SK-N-SH (cell line): ENCODE data around the gene COA6. TPM values are rescaled to one million over a fixed set of nuclear protein-coding genes. Genes with fewer than 3 reads are reported as not detected.

ENCODE experiments used
- CTCF ChIA-PET: fragments of 300-600, 350-600 bp; formaldehyde crosslinking; extraction: SDS; loops from one replicate; lab custom pipeline; 2021; lab: Yijun Ruan, JAX
- POLR2A ChIA-PET: fragments of 350-600 bp; sonication (Branson Sonifier 250); formaldehyde crosslinking; extraction: SDS; loops from one replicate; lab custom pipeline; 2020; ENCODE audit warnings: antibody characterized with exemption, inconsistent platforms; lab: Yijun Ruan, JAX
- DNase-seq: peaks from one replicate; pipeline ENCODE4 v3.0.0; 2012
- H2AFZ ChIP-seq: fragments of 200-600 bp; sonication (generic); 2 replicates; pipeline ENCODE4 v1.8.1; 2016; ENCODE audit warnings: antibody characterized with exemption, mild to moderate bottlenecking, low read depth
- H3F3A ChIP-seq: fragments of 200-600 bp; sonication (generic); replicated peaks from 2 replicates; pipeline ENCODE3; 2016; ENCODE audit warnings: antibody characterized with exemption, mild to moderate bottlenecking; ENCODE audit not compliant: insufficient read depth
- H3K27ac ChIP-seq, 2 experiments: fragments of 200-500 bp in 1 of 2; fragments of 200-600 bp in 1 of 2; sonication (Bioruptor generic) in 1 of 2; sonication (generic), shearing (Covaris generic) in 1 of 2; 2 replicates each; pipeline versions ENCODE4 v1.5.1 to v1.6.1; 2014 to 2016; ENCODE audit warnings: low read depth in 2 of 2, inconsistent platforms in 1 of 2, low read length in 1 of 2, mild to moderate bottlenecking in 1 of 2, mixed read lengths in 1 of 2
- H3K27me3 ChIP-seq: fragments of 200-600 bp; sonication (generic), shearing (Covaris generic); 2 replicates; pipeline ENCODE4 v1.6.1; 2016; ENCODE audit warnings: mixed run types; ENCODE audit not compliant: insufficient read depth
- H3K36me3 ChIP-seq, 2 experiments: fragments of 200-500 bp in 1 of 2; fragments of 200-600 bp in 1 of 2; sonication (Bioruptor generic) in 1 of 2; sonication (generic) in 1 of 2; replicated peaks in 1 of 2; 2 replicates each; pipeline versions ENCODE3 to v1.5.1; 2014 to 2016; ENCODE audit warnings: low read length in 1 of 2, mild to moderate bottlenecking in 1 of 2; ENCODE audit not compliant: insufficient read depth in 2 of 2, control insufficient read depth in 1 of 2
- H3K4me1 ChIP-seq, 2 experiments: fragments of 200-500 bp in 1 of 2; fragments of 200-600 bp in 1 of 2; sonication (Bioruptor generic) in 1 of 2; sonication (generic), shearing (Covaris generic) in 1 of 2; 2 replicates each; pipeline versions ENCODE4 v1.5.1 to v1.6.1; 2014 to 2016; ENCODE audit warnings: low read depth in 1 of 2, low read length in 1 of 2, mixed run types in 1 of 2; ENCODE audit not compliant: insufficient read depth in 2 of 2, control insufficient read depth in 1 of 2
- H3K4me2 ChIP-seq: fragments of 200-600 bp; sonication (generic), shearing (Covaris generic); 2 replicates; pipeline ENCODE4 v1.6.1; 2017; ENCODE audit warnings: mixed run types
- H3K4me3 ChIP-seq, 2 experiments: fragments of 200-500 bp in 1 of 2; fragments of 200-600 bp in 1 of 2; sonication (Bioruptor generic) in 1 of 2; sonication (generic), shearing (Covaris generic) in 1 of 2; 2 replicates each; pipeline versions ENCODE4 v1.5.1 to v1.8.1; 2014 to 2016; ENCODE audit warnings: low read depth in 2 of 2, inconsistent platforms in 1 of 2, low read length in 1 of 2, mild to moderate bottlenecking in 1 of 2, mixed read lengths in 1 of 2, moderate library complexity in 1 of 2
- H3K79me2 ChIP-seq: fragments of 200-600 bp; sonication (generic); 2 replicates; pipeline ENCODE4 v1.8.1; 2017; ENCODE audit warnings: mild to moderate bottlenecking; ENCODE audit not compliant: insufficient read depth
- H3K9ac ChIP-seq: fragments of 200-600 bp; sonication (generic); 2 replicates; pipeline ENCODE4 v1.6.1; 2017; ENCODE audit warnings: mixed run types
- H3K9me2 ChIP-seq: fragments of 200-600 bp; sonication (generic); 2 replicates; pipeline ENCODE4 v1.6.1; 2017; ENCODE audit warnings: mixed run types
- H3K9me3 ChIP-seq: fragments of 200-600 bp; sonication (generic); 2 replicates; pipeline ENCODE4 v1.6.1; 2017; ENCODE audit warnings: mixed run types, mild to moderate bottlenecking, moderate library complexity
- H4K20me1 ChIP-seq: fragments of 200-600 bp; sonication (generic); 2 replicates; pipeline ENCODE4 v1.6.1; 2017; ENCODE audit warnings: mild to moderate bottlenecking, mixed run types; ENCODE audit not compliant: insufficient read depth
- CHD2 ChIP-seq: fragments of 150-350 bp; IDR thresholded peaks from 2 replicates; pipeline ENCODE4 v1.6.1; 2018; ENCODE audit warnings: low read length; ENCODE audit not compliant: partially characterized antibody
- ELF1 ChIP-seq: IDR thresholded peaks from 2 replicates; pipeline ENCODE4 v1.4.0; 2012
- EP300 ChIP-seq, 2 experiments: IDR thresholded peaks; 2 replicates each; pipeline versions ENCODE4 v1.4.0 to v1.6.1; 2012; ENCODE audit warnings: borderline replicate concordance in 1 of 2, low read depth in 1 of 2, low read length in 1 of 2
- EZH2phosphoT487 ChIP-seq: fragments of 200-600 bp; sonication (generic); IDR thresholded peaks from 2 replicates; pipeline ENCODE4 v1.6.1; 2017; ENCODE audit warnings: low read depth, mixed run types, mild to moderate bottlenecking, antibody characterized with exemption, moderate library complexity, borderline replicate concordance
- FOSL2 ChIP-seq: IDR thresholded peaks from 2 replicates; pipeline ENCODE4 v1.4.0; 2012; ENCODE audit warnings: low read depth, mild to moderate bottlenecking, moderate library complexity, borderline replicate concordance
- FOXM1 ChIP-seq: IDR thresholded peaks from 2 replicates; pipeline ENCODE4 v1.4.0; 2012; ENCODE audit warnings: low read depth, mild to moderate bottlenecking
- IRF3 ChIP-seq: fragments of 150-350 bp; IDR thresholded peaks from 2 replicates; pipeline ENCODE4 v1.6.1; 2016; ENCODE audit warnings: mild to moderate bottlenecking, low read depth, low read length
- JUND ChIP-seq: IDR thresholded peaks from 2 replicates; pipeline ENCODE4 v1.4.0; 2012
- MAX ChIP-seq: IDR thresholded peaks from 2 replicates; pipeline ENCODE4 v1.4.0; 2012; ENCODE audit warnings: low read depth
- MEF2A ChIP-seq: IDR thresholded peaks from 2 replicates; pipeline ENCODE4 v1.4.0; 2012; ENCODE audit warnings: low read depth, borderline replicate concordance
- MXI1 ChIP-seq: IDR thresholded peaks from 2 replicates; pipeline ENCODE4 v1.6.1; 2012; ENCODE audit warnings: mild to moderate bottlenecking, low read depth, low read length, improper control_type of control experiment
- NFIC ChIP-seq: IDR thresholded peaks from 2 replicates; pipeline ENCODE4 v1.4.0; 2012; ENCODE audit warnings: borderline replicate concordance
- NRF1 ChIP-seq: IDR thresholded peaks from 2 replicates; pipeline ENCODE4 v1.6.1; 2012; ENCODE audit warnings: low read depth, mild to moderate bottlenecking, low read length
- POLR2AphosphoS5 ChIP-seq: IDR thresholded peaks from 2 replicates; pipeline ENCODE4 v1.6.1; 2012; ENCODE audit warnings: low read depth, low read length
- RCOR1 ChIP-seq: fragments of 150-350 bp; IDR thresholded peaks from 2 replicates; pipeline ENCODE4 v1.6.1; 2017; ENCODE audit warnings: antibody characterized with exemption, low read length
- RFX5 ChIP-seq: IDR thresholded peaks from 2 replicates; pipeline ENCODE4 v1.6.1; 2012; ENCODE audit warnings: mild to moderate bottlenecking, improper control_type of control experiment, low read length
- RXRA ChIP-seq: IDR thresholded peaks from 2 replicates; pipeline ENCODE4 v1.4.0; 2012; ENCODE audit warnings: low read depth, mild to moderate bottlenecking, borderline replicate concordance
- SIN3A ChIP-seq: IDR thresholded peaks from 2 replicates; pipeline ENCODE4 v1.6.1; 2012; ENCODE audit warnings: low read depth, mild to moderate bottlenecking, low read length, moderate library complexity, borderline replicate concordance
- TAF1 ChIP-seq: IDR thresholded peaks from 2 replicates; pipeline ENCODE4 v1.6.1; 2012; ENCODE audit warnings: low read depth, mild to moderate bottlenecking, low read length, moderate library complexity, borderline replicate concordance
- TCF12 ChIP-seq: IDR thresholded peaks from 2 replicates; pipeline ENCODE4 v1.4.0; 2012
- TEAD4 ChIP-seq: IDR thresholded peaks from 2 replicates; pipeline ENCODE4 v1.4.0; 2012; ENCODE audit warnings: mild to moderate bottlenecking, borderline replicate concordance; ENCODE audit not compliant: insufficient read depth
- USF1 ChIP-seq: IDR thresholded peaks from 2 replicates; pipeline ENCODE4 v1.4.0; 2012; ENCODE audit warnings: low read depth, borderline replicate concordance
- YY1 ChIP-seq: IDR thresholded peaks from 2 replicates; pipeline ENCODE4 v1.4.0; 2012; ENCODE audit warnings: low read depth, mild to moderate bottlenecking
- WGBS: methylation state at CpG from one replicate; pipeline ENCODE4 v1.1.6; 2017; ENCODE audit warnings: low lambda C conversion rate; 5-methylcytosine and 5-hydroxymethylcytosine counted together
- polyA plus RNA-seq, 3 experiments: library from polyadenylated mRNA; depleted of rRNA; stranded (reverse); fragments of >200 nt; gene quantifications; 2 replicates each; pipeline ENCODE4 v1.2.3, GENCODE V29; 2012

Gene COA6
- polyA plus RNA-seq, 1 of the 3 experiments (the other 2 are of a cell fraction), result 42.2 TPM

GRCh38 chr1:234386122-234386521, 12.9 kb downstream of the COA6 start:
- Histone ChIP-seq H2AFZ (no peak overlapping the region), H3K9me2 (no peaks in the 10 kb centered on the region), H3K9ac (no peak overlapping the region), H3K4me2 (no peak overlapping the region)
- TF ChIP-seq FOSL2, result no peak
- no peak for TF ChIP-seq RXRA
- no peak for TF ChIP-seq RCOR1
- TF ChIP-seq ELF1, result no peak
- TF ChIP-seq TAF1, result no peak
- no peak for TF ChIP-seq USF1
- TF ChIP-seq MEF2A, result no peak
- TF ChIP-seq NRF1, result no peak
- TF ChIP-seq NFIC, result no peak
- TF ChIP-seq, all 33 proteins: peak for 0
- peaks cover 13 to 36% of the 10 kb centered on the region in 2 experiments for H3K36me3 ChIP-seq
- over 99% methylated on average over 6 of the region's 6 CpGs for WGBS
- H3F3A ChIP-seq, result peaks cover 8% of the 10 kb centered on the region
- ChIA-PET POLR2A (no interaction called here), CTCF (no interaction called here)
- H3K27me3 ChIP-seq, result no peaks in the 10 kb centered on the region
- no peak overlapping the region for H3K27ac ChIP-seq
- H3K4me1 ChIP-seq, result no peaks in the 10 kb centered on the region
- no peak overlapping the region for H3K4me3 ChIP-seq
- no peak for DNase-seq
- H4K20me1 ChIP-seq, result no peaks in the 10 kb centered on the region
- H3K79me2 ChIP-seq, result no peaks in the 10 kb centered on the region
- H3K9me3 ChIP-seq, result no peaks in the 10 kb centered on the region

- no peaks in the 10 kb centered on the region for H3K4me1 ChIP-seq
- no peak overlapping the region for H3K4me3 ChIP-seq
- no peak overlapping the region for H3K9ac ChIP-seq
- WGBS, result 87% methylated on average over 6 of the region's 6 CpGs
- CTCF ChIA-PET, result no interaction called here
- H3K9me3 ChIP-seq, result no peaks in the 10 kb centered on the region
- DNase-seq, result no peak
- no peak overlapping the region for H3K27ac ChIP-seq
- H3K36me3 ChIP-seq, result peaks cover 15 to 41% of the 10 kb centered on the region in 2 experiments
- no peaks in the 10 kb centered on the region for H3K9me2 ChIP-seq
- H3K4me2 ChIP-seq, result no peak overlapping the region
- peaks cover 15% of the 10 kb centered on the region for H3F3A ChIP-seq
- POLR2A ChIA-PET, result no interaction called here
- no peaks in the 10 kb centered on the region for H3K27me3 ChIP-seq
- TF ChIP-seq EP300 (IDR thresholded peaks at IDR 0.05; ENCODE audit: borderline replicate concordance in 1 of 2, low read depth in 1 of 2, low read length in 1 of 2) (no peak), EZH2phosphoT487 (no peak), NFIC (no peak), RXRA (no peak), YY1 (no peak), IRF3 (no peak), FOXM1 (no peak), SIN3A (no peak), MXI1 (no peak), JUND (no peak), TEAD4 (no peak), MAX (no peak), CHD2 (no peak), POLR2AphosphoS5 (no peak), TCF12 (no peak), NRF1 (no peak), RFX5 (no peak)
- H2AFZ ChIP-seq, result no peak overlapping the region
- no peaks in the 10 kb centered on the region for H3K79me2 ChIP-seq
- H4K20me1 ChIP-seq, result no peaks in the 10 kb centered on the region
Observed at GRCh38 chr1:234388094-234388493, 14.8 kb downstream of the COA6 start.
